Activated CD8-positive, alpha-beta T cell treated with anti-CD3 and anti-CD28 coated beads for 36 hours (primary cell): Measurements from ENCODE around the gene RESF1. TPM values are rescaled to one million over a fixed set of nuclear protein-coding genes. Genes with fewer than 3 reads are reported as not detected.

Experiments used
- ATAC-seq: fragments of 200-7000 bp; cut with Tn5 transposase; one replicate; pipeline ENCODE4 v1.10.0; 2021; ENCODE audit warnings: mild to moderate bottlenecking, moderate library complexity
- CTCF ChIA-PET: fragments of 350-600 bp; sonication (Branson Sonifier 250); formaldehyde crosslinking; loops from one replicate; lab custom pipeline; 2021; ENCODE audit warnings: antibody characterized with exemption; lab: Charles Lee
- POLR2A ChIA-PET: fragments of 350-600 bp; sonication (Branson Sonifier 250); formaldehyde crosslinking; loops from one replicate; lab custom pipeline; 2021; ENCODE audit warnings: antibody characterized with exemption; lab: Charles Lee
- DNase-seq: peaks from one replicate; pipeline ENCODE4 v3.0.0-alpha.2; 2020
- H3K27ac Mint-ChIP-seq: one replicate; pipeline ENCODE4 v1.8.0; 2021; ENCODE audit warnings: mild to moderate bottlenecking, mixed read lengths
- H3K27me3 Mint-ChIP-seq: one replicate; pipeline ENCODE4 v1.8.0; 2021; ENCODE audit warnings: mixed read lengths
- H3K36me3 Mint-ChIP-seq: one replicate; pipeline ENCODE4 v1.8.0; 2021; ENCODE audit warnings: low read depth, mixed read lengths
- H3K4me1 Mint-ChIP-seq: one replicate; pipeline ENCODE4 v1.8.0; 2021; ENCODE audit warnings: low read depth, mixed read lengths
- H3K4me3 Mint-ChIP-seq: one replicate; pipeline ENCODE4 v1.8.0; 2021; ENCODE audit warnings: mild to moderate bottlenecking, moderate library complexity, mixed read lengths
- H3K9me3 Mint-ChIP-seq: one replicate; pipeline ENCODE4 v1.8.0; 2021; ENCODE audit warnings: mixed read lengths
- intact Hi-C: fragments of 100-400 bp; cut with micrococcal nuclease; formaldehyde crosslinking; loops from one replicate; pipeline ENCODE4 v1.10.0; 2022
- total RNA-seq, 2 experiments: library from RNA; stranded (reverse); gene quantifications; one replicate each; pipeline ENCODE4 v1.2.3, GENCODE V29; 2021
- TF ChIP-seq, protein P1 (sequence below): fragments of 200-600 bp; IDR thresholded peaks from one replicate; pipeline ENCODE4 v1.8.0; 2022; ENCODE audit warnings: antibody characterized with exemption, mild to moderate bottlenecking

RESF1 gene
- total RNA-seq, 2 experiments from 2014 or later: 70.8 to 83.3 TPM

DNA sequence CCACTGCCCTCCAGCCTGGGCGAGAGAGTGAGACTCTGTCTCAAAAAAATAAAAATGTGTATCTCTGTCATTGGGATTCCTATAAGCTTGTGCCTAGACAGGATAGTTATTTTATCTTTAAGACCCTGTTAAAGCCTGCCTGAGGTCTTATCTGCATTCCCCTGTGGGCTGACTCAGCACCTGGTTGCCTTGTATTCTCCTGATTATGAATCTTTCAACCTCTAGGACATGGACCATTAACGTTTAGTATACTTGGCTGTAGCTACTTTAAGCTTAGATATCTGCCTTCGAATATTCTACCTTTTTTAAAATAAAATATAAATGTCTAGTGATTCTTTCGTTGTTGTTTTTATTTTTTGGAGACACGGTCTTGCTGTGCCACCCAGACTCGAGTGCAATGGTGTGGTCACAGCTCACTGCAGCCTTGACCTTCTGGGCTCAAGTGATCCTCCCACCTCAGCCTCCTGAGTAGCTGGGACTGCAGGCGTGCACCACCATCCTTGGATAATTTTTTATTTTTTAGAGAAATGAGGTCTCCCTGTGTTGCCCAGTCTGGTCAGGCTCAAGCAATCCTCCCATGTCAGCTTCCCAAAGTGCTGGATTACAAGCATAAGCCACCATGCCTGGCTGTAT lies 41.3 kb downstream of the RESF1 start:
- H3K27me3 Mint-ChIP-seq: no peaks in the 10 kb centered on the region
- H3K4me3 Mint-ChIP-seq: no peak overlapping the region
- H3K27ac Mint-ChIP-seq: peak overlapping the region; percentile 38
- TF ChIP-seq, protein P1, sequence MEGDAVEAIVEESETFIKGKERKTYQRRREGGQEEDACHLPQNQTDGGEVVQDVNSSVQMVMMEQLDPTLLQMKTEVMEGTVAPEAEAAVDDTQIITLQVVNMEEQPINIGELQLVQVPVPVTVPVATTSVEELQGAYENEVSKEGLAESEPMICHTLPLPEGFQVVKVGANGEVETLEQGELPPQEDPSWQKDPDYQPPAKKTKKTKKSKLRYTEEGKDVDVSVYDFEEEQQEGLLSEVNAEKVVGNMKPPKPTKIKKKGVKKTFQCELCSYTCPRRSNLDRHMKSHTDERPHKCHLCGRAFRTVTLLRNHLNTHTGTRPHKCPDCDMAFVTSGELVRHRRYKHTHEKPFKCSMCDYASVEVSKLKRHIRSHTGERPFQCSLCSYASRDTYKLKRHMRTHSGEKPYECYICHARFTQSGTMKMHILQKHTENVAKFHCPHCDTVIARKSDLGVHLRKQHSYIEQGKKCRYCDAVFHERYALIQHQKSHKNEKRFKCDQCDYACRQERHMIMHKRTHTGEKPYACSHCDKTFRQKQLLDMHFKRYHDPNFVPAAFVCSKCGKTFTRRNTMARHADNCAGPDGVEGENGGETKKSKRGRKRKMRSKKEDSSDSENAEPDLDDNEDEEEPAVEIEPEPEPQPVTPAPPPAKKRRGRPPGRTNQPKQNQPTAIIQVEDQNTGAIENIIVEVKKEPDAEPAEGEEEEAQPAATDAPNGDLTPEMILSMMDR: no peak
- peaks cover 2% of the 10 kb centered on the region for H3K4me1 Mint-ChIP-seq
- CTCF ChIA-PET: interaction anchor here (1.7 kb wide), 1 partner anchor 9 kb away, joined by 8 read pairs; no protein-coding TSS in a partner anchor
- peaks cover 44% of the 10 kb centered on the region for H3K36me3 Mint-ChIP-seq
- H3K9me3 Mint-ChIP-seq: no peaks in the 10 kb centered on the region
- POLR2A ChIA-PET: interaction anchor here (1.5 kb wide), 1 partner anchor 22 kb away, joined by 6 read pairs; no protein-coding TSS in a partner anchor
- intact Hi-C loops: no loop called here
- DNase-seq (no peak), ATAC-seq (no peak)

DNA sequence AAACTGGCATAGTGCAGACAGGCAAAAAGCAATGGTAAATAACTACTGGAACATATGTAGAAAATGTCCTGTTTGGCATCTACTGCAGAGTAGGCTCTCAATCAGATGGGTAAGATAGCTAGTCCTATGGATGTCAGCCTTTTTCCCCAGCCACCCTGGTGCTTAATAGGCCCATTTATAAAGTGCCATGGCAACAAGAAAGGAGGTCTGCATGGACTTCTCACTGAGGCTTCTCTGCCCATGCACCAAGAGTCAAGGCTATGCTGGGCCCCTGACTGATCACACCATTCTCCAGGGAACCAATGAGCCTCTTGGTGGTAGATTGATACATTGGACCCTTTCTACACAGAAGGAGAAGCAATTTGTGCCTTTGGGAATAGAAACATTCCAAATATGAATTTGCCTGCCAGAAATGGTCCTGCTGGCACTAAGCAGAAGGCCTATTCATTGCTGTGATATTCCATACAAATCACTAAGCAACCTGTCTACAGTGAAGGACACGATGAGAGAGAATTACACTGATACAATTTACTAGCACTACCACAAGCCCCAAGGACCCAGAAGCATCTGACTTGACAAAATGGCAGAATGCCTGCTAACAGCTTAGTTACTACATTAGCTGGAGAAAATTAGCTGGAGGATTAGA lies 43.8 kb downstream of the RESF1 start:
- Mint-ChIP-seq H3K27ac (peak overlapping the region; percentile 68), H3K27me3 (no peaks in the 10 kb centered on the region), H3K9me3 (no peaks in the 10 kb centered on the region), H3K4me3 (no peak overlapping the region), H3K36me3 (peaks cover 28% of the 10 kb centered on the region), H3K4me1 (peaks cover 2% of the 10 kb centered on the region)
- ATAC-seq (no peak), DNase-seq (no peak)
- ChIA-PET POLR2A (interaction anchor here (1.0 kb wide), 1 partner anchor 11 kb away, joined by 3 read pairs; no protein-coding TSS in a partner anchor), CTCF (interaction anchor here (1.1 to 1.9 kb wide), 2 partner anchors 13 to 349 kb away, joined by 3 to 4 read pairs; no protein-coding TSS in a partner anchor)
- TF ChIP-seq, protein P1: no peak
- intact Hi-C loops: no loop called here

DNA sequence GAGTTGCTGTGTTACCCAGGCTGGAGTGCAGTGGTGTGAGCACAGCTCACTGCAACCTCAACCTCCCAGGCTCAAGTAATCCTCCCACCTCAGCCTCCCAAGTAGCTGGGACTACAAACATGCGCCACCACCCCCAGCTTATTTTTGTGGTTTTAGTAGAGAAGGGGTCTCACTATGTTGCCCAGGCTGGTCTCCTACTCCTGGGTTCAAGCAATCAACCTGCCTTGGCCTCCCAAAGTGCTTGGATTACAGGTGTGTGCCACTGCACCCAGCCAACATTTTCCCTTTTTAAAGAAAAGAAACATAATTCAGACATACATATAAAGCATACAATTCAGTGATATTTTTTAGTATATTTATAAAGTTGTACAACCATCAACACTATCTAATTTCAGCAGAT lies 44.4 kb downstream of the RESF1 start:
- intact Hi-C loops: no loop called here
- no peak overlapping the region for H3K4me3 Mint-ChIP-seq
- ATAC-seq (no peak), DNase-seq (no peak)
- peaks cover 2% of the 10 kb centered on the region for H3K4me1 Mint-ChIP-seq
- CTCF ChIA-PET: interaction anchor here (1.1 kb wide), 1 partner anchor 350 kb away, joined by 3 read pairs; no protein-coding TSS in a partner anchor
- no peaks in the 10 kb centered on the region for H3K27me3 Mint-ChIP-seq
- H3K36me3 Mint-ChIP-seq: peaks cover 27% of the 10 kb centered on the region
- no peaks in the 10 kb centered on the region for H3K9me3 Mint-ChIP-seq
- TF ChIP-seq, protein P1: no peak
- no peak overlapping the region for H3K27ac Mint-ChIP-seq
- POLR2A ChIA-PET: no interaction called here

DNA sequence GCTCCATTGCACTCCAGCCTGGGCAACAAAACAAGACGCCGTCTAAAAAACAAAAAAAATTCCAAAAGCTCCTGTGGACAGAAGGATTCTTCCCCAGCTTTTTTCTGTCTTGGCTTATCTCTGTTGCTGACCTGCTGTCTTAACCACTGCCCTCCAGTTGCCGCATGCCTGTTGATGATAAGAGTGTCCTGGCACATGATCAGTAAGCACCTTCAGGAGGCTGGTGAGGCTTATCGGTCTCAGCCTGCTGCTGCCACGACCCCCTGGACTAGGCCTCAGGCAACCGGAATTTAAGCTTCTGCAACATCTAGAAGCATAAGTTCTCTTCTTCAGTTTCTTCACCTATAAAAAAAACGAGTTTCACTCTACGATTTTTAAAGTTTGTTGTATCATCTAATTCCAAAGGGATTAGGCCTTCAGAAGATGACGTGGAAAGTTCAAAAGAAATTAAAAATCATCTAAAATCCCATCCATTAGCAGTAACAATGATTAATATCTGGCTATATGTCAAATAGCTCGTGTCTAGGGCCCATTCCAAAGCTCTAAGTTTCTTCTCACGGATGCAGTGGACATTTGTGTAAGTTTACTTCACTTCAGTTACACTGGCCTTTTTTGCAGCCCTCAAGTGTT lies 46.4 kb downstream of the RESF1 start:
- H3K27me3 Mint-ChIP-seq: no peaks in the 10 kb centered on the region
- CTCF ChIA-PET: interaction anchor here (0.6 kb wide), 1 partner anchor 20 kb away, joined by 3 read pairs; no protein-coding TSS in a partner anchor
- peaks cover 2% of the 10 kb centered on the region for H3K4me1 Mint-ChIP-seq
- no peaks in the 10 kb centered on the region for H3K9me3 Mint-ChIP-seq
- TF ChIP-seq, protein P1: no peak
- no peak for ATAC-seq
- H3K27ac Mint-ChIP-seq: no peak overlapping the region
- DNase-seq: no peak
- POLR2A ChIA-PET: no interaction called here
- H3K36me3 Mint-ChIP-seq: peaks cover 12% of the 10 kb centered on the region
- H3K4me3 Mint-ChIP-seq: no peak overlapping the region
- intact Hi-C loops: no loop called here

Other genes with a start within 250 kb of the RESF1 start
- gene AMN1, start 230.4 kb upstream of the RESF1 start, total RNA-seq: 1 to 10 TPM; 3.5 to 4.1 TPM
- 10 to 100 TPM; 12.5 to 13.2 TPM for gene BICD1, start 147.4 kb downstream of the RESF1 start, total RNA-seq